A549 (cell line): ENCODE results near the gene TFCP2L1. TPM values are rescaled to one million over a fixed set of nuclear protein-coding genes. Genes with fewer than 3 reads are reported as not detected.

Experiments used
- ATAC-seq, 2 experiments: fragments of 200-7000 bp in 1 of 2; fragments of >200 bp in 1 of 2; cut with Nextera tagmentation in 1 of 2; cut with Tn5 transposase in 1 of 2; 3 replicates each; pipeline versions ENCODE4 v1.8.0 to v1.9.1; 2018 to 2020; ENCODE audit warnings: mild to moderate bottlenecking in 1 of 2, moderate library complexity in 1 of 2
- CTCF ChIA-PET: fragments of 300-600 bp; sonication (Branson Sonifier 250); formaldehyde crosslinking; extraction: SDS; loops from one replicate; lab custom pipeline; 2021; ENCODE audit warnings: antibody characterized with exemption, inconsistent platforms; lab: Yijun Ruan, JAX
- POLR2A ChIA-PET: fragments of 350-600 bp; formaldehyde crosslinking; extraction: SDS; loops from one replicate; lab custom pipeline; 2021; ENCODE audit warnings: antibody characterized with exemption, inconsistent platforms; lab: Yijun Ruan, JAX
- DNase-seq, 2 experiments: peaks; one replicate each; pipeline versions ENCODE4 v3.0.0 to v3.0.0-alpha.2; 2011 to 2016; ENCODE audit warnings: low read depth in 1 of 2, low spot score in 1 of 2
- FAIRE-seq: peaks from 2 replicates; lab custom pipeline; 2011; peaks lifted over from hg19 to GRCh38; lab: Jason Lieb, UNC
- H3K27ac ChIP-seq, 2 experiments: fragments of >200 bp; sonication (Bioruptor Twin); formaldehyde crosslinking; 3 replicates each; pipeline ENCODE4 v1.5.1; 2016 to 2017
- H3K4me1 ChIP-seq: fragments of >200 bp; sonication (Bioruptor Twin); formaldehyde crosslinking; 3 replicates; pipeline ENCODE4 v1.6.1; 2016
- H3K4me2 ChIP-seq: fragments of >200 bp; sonication (Bioruptor Twin); formaldehyde crosslinking; 3 replicates; pipeline ENCODE4 v1.6.1; 2016
- H3K4me3 ChIP-seq: fragments of >200 bp; sonication (Bioruptor Twin); formaldehyde crosslinking; 3 replicates; pipeline ENCODE4 v1.5.1; 2016
- H3K9me3 ChIP-seq: fragments of >200 bp; sonication (Bioruptor Twin); formaldehyde crosslinking; 3 replicates; pipeline ENCODE4 v1.6.1; 2016
- CBX2 ChIP-seq: fragments of 200-600 bp; sonication (generic); IDR thresholded peaks from 2 replicates; pipeline ENCODE4 v1.6.1; 2016; ENCODE audit warnings: low read depth, mild to moderate bottlenecking, borderline replicate concordance
- CEBPB ChIP-seq, 2 experiments: fragments of >200 bp in 1 of 2; sonication (Bioruptor Twin) in 1 of 2; formaldehyde crosslinking in 1 of 2; IDR thresholded peaks; 2 replicates each; pipeline ENCODE4 v1.6.1; 2012 to 2016
- CHD2 ChIP-seq: fragments of 150-350 bp; IDR thresholded peaks from 2 replicates; pipeline ENCODE4 v1.6.1; 2014; ENCODE audit warnings: low read length; ENCODE audit not compliant: partially characterized antibody
- EHF ChIP-seq: fragments of 250-450 bp; sonication (Bioruptor Pico); IDR thresholded peaks from 2 replicates; pipeline ENCODE4 v1.5.0; 2020; ENCODE audit warnings: mild to moderate bottlenecking
- FOSB ChIP-seq: fragments of 250-450 bp; sonication (Bioruptor Pico); IDR thresholded peaks from 2 replicates; pipeline ENCODE4 v1.5.0; 2020; ENCODE audit warnings: mild to moderate bottlenecking, moderate library complexity
- FOXS1 ChIP-seq: fragments of 250-450 bp; sonication (Bioruptor Pico); IDR thresholded peaks from 2 replicates; pipeline ENCODE4 v1.5.0; 2020; ENCODE audit warnings: mild to moderate bottlenecking, moderate library complexity
- GATA3 ChIP-seq: IDR thresholded peaks from 2 replicates; pipeline ENCODE4 v1.6.1; 2012; ENCODE audit warnings: borderline replicate concordance
- HDAC2 ChIP-seq: fragments of 200-600 bp; sonication (generic); IDR thresholded peaks from 2 replicates; pipeline ENCODE4 v1.6.1; 2016
- HOXB13 ChIP-seq: fragments of 250-450 bp; sonication (Bioruptor Pico); IDR thresholded peaks from 2 replicates; pipeline ENCODE4 v1.5.0; 2020; ENCODE audit warnings: low read depth, mild to moderate bottlenecking, moderate library complexity
- HOXB5 ChIP-seq: fragments of 250-450 bp; sonication (Bioruptor Pico); IDR thresholded peaks from 2 replicates; pipeline ENCODE4 v1.5.0; 2020; ENCODE audit warnings: mild to moderate bottlenecking, moderate library complexity
- MAFK ChIP-seq: fragments of 450-650 bp; IDR thresholded peaks from 2 replicates; pipeline ENCODE4 v1.6.1; 2014; ENCODE audit not compliant: partially characterized antibody
- MAZ ChIP-seq: fragments of 150-350 bp; IDR thresholded peaks from 2 replicates; pipeline ENCODE4 v1.6.1; 2014; ENCODE audit warnings: antibody characterized with exemption, low read depth, low read length, borderline replicate concordance
- MYC ChIP-seq: IDR thresholded peaks from 2 replicates; pipeline ENCODE4 v1.6.1; 2012; ENCODE audit warnings: mild to moderate bottlenecking, inconsistent platforms, low read length, improper control_type of control experiment, borderline replicate concordance
- NPAS2 ChIP-seq: fragments of 250-450 bp; sonication (Bioruptor Pico); IDR thresholded peaks from 2 replicates; pipeline ENCODE4 v1.8.0; 2022; ENCODE audit warnings: mild to moderate bottlenecking, moderate library complexity, borderline replicate concordance
- NR3C1 ChIP-seq: fragments of >200 bp; sonication (Bioruptor Twin); formaldehyde crosslinking; IDR thresholded peaks from 3 replicates; pipeline ENCODE4 v1.6.1; 2017
- PHF8 ChIP-seq: fragments of 200-600 bp; sonication (generic); IDR thresholded peaks from 2 replicates; pipeline ENCODE4 v1.6.1; 2016; ENCODE audit warnings: low read depth, mild to moderate bottlenecking, antibody characterized with exemption, moderate library complexity, borderline replicate concordance
- POLR2A ChIP-seq: IDR thresholded peaks from 2 replicates; pipeline ENCODE4 v1.6.1; 2012; ENCODE audit warnings: mild to moderate bottlenecking, low read length
- RAD21 ChIP-seq, 2 experiments: fragments of >200 bp in 1 of 2; sonication (Bioruptor Twin) in 1 of 2; formaldehyde crosslinking in 1 of 2; IDR thresholded peaks in 1 of 2; conservative IDR thresholded peaks in 1 of 2; 2 replicates in 1 of 2; 3 replicates in 1 of 2; pipeline ENCODE4 v1.6.1; 2012 to 2018; ENCODE audit warnings: inconsistent platforms in 1 of 2
- RARB ChIP-seq: fragments of 250-450 bp; sonication (Bioruptor Pico); IDR thresholded peaks from 2 replicates; pipeline ENCODE4 v1.8.0; 2021; ENCODE audit warnings: mild to moderate bottlenecking, moderate library complexity
- RNF2 ChIP-seq: fragments of 200-600 bp; sonication (generic); IDR thresholded peaks from 2 replicates; pipeline ENCODE4 v1.6.1; 2016; ENCODE audit warnings: low read depth, mild to moderate bottlenecking, antibody characterized with exemption, moderate library complexity, borderline replicate concordance
- TFCP2L1 ChIP-seq: fragments of 250-450 bp; sonication (Bioruptor Pico); IDR thresholded peaks from 2 replicates; pipeline ENCODE4 v1.5.0; 2021; ENCODE audit warnings: mild to moderate bottlenecking
- ZNF302 ChIP-seq: fragments of 250-450 bp; sonication (Bioruptor Pico); IDR thresholded peaks from 2 replicates; pipeline ENCODE4 v1.9.0; 2021; ENCODE audit warnings: inconsistent platforms, mild to moderate bottlenecking, moderate library complexity
- WGBS: methylation state at CpG from one replicate; pipeline ENCODE4 v1.1.6; 2017; ENCODE audit errors: missing lambda C conversion rate; 5-methylcytosine and 5-hydroxymethylcytosine counted together
- polyA plus RNA-seq, 4 experiments: library from polyadenylated mRNA; depleted of rRNA in 3 of 4; stranded (reverse); fragments of >200 nt; fragmentation: RNase III in 1 of 4; extraction: RNeasy Plus Mini Kit Qiagen cat#74134 plus additional on column Dnase treatment in 1 of 4; gene quantifications; 2 replicates in 3 of 4; 3 replicates in 1 of 4; pipeline ENCODE4 v1.2.3, GENCODE V29; 2011 to 2017
- TF ChIP-seq, protein P1 (sequence below): fragments of 150-350 bp; IDR thresholded peaks from 2 replicates; pipeline ENCODE4 v1.6.1; 2014; ENCODE audit warnings: low read depth, mild to moderate bottlenecking, low read length
- TF ChIP-seq, protein P2 (sequence below): fragments of >200 bp; sonication (Bioruptor Twin); formaldehyde crosslinking; IDR thresholded peaks from 2 replicates; pipeline ENCODE4 v1.6.1; 2016
- TF ChIP-seq, protein P3 (sequence below): IDR thresholded peaks from 2 replicates; pipeline ENCODE4 v1.6.1; 2012
- TF ChIP-seq, protein P4 (sequence below): fragments of 250-450 bp; sonication (Bioruptor Pico); IDR thresholded peaks from 2 replicates; pipeline ENCODE4 v1.5.0; 2021; ENCODE audit warnings: mild to moderate bottlenecking, moderate library complexity, borderline replicate concordance

The TFCP2L1 gene
- polyA plus RNA-seq, 2 of the 4 experiments (the other 2 are of a cell fraction): 1.3 to 3.1 TPM

DNA sequence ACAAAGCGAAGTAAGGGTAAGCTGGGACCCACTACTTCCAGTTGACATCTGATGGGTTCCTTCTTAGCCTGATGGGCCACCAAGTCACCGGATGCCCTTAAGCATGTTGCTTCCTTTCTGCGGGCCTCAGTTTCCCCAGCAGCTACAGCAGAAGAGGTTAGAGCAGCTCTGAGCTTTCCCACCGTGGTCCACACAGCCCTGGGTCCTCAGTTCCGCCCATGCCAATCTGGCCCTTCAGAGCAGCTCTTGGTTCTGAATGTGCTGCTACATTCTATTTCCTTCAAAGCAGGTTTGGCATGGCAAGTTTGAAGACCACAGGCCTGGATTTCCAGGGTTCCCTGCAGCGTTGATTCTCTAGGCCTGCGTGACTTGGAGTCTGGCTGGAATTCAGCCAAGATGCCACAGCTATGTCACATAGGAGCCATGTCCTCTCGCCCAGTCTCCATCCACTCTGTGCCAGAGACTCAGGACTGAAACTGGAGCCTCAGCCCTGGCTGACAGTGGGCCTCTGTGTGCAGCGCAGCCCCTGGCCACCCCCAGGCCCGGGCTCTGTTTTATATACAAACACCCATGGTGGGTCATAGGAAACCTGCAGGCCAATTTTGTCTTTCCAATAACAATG, 79.6 kb downstream of the TFCP2L1 start:
- DNase-seq: no peak
- no peak for TF ChIP-seq RNF2
- no peak for TF ChIP-seq POLR2A
- TF ChIP-seq FOXS1 (CRISPR knock-in tag): no peak
- no peak for TF ChIP-seq ZNF302 (CRISPR knock-in tag)
- no peak for TF ChIP-seq PHF8
- TF ChIP-seq CBX2: no peak
- TF ChIP-seq, all 56 proteins: peak for 0
- FAIRE-seq: no peak
- H3K4me1 ChIP-seq: peaks cover 1% of the 10 kb centered on the region
- POLR2A ChIA-PET: no interaction called here
- H3K4me3 ChIP-seq: no peak overlapping the region
- CTCF ChIA-PET: no interaction called here
- no peaks in the 10 kb centered on the region for H3K9me3 ChIP-seq
- no peak overlapping the region for H3K4me2 ChIP-seq
- ATAC-seq: no peak
- H3K27ac ChIP-seq: no peak overlapping the region
- 62% methylated on average over 9 of the region's 10 CpGs for WGBS

DNA sequence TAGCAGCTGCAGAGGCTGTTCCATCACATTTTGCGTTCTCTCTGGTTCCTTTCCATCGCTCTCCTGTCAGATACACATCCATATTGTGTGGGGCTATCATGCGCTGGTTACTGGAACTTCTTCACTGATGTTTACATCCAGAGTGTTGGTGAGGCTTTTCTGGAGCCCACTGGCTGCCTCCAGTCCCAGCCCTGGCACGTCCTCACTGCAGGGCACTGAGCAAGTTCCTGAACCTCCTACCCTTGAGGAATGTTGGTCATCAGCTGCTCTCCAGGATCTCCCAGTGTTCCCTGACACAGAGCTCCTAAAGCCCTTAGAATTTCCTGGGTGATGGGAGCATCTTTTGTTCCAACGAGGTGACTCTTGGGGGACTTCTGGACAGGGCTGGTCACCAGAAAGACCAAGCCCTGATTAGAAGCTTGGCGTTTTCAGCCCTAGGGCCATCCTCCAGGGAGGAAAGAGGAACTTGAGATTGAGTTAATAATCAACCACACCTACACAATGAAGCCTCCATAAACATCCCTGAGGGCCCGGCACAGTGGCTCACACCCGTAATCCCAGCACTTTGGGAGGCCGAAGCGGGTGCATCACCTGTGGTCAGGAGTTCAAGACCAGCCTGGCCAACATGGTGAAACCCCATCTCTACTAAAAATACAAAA, 81.3 kb downstream of the TFCP2L1 start:
- 47% methylated on average over 10 of the region's 10 CpGs for WGBS
- ATAC-seq (no peak), DNase-seq (no peak), FAIRE-seq (no peak)
- Histone ChIP-seq H3K9me3 (no peaks in the 10 kb centered on the region), H3K4me2 (no peak overlapping the region), H3K27ac (no peak overlapping the region), H3K4me1 (no peaks in the 10 kb centered on the region), H3K4me3 (no peak overlapping the region)
- ChIA-PET POLR2A (no interaction called here), CTCF (no interaction called here)
- TF ChIP-seq EHF (CRISPR knock-in tag) (no peak), HOXB5 (CRISPR knock-in tag) (no peak), HDAC2 (no peak), FOSB (no peak), GATA3 (no peak)
- TF ChIP-seq, protein P1, sequence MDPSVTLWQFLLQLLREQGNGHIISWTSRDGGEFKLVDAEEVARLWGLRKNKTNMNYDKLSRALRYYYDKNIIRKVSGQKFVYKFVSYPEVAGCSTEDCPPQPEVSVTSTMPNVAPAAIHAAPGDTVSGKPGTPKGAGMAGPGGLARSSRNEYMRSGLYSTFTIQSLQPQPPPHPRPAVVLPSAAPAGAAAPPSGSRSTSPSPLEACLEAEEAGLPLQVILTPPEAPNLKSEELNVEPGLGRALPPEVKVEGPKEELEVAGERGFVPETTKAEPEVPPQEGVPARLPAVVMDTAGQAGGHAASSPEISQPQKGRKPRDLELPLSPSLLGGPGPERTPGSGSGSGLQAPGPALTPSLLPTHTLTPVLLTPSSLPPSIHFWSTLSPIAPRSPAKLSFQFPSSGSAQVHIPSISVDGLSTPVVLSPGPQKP: no peak

DNA sequence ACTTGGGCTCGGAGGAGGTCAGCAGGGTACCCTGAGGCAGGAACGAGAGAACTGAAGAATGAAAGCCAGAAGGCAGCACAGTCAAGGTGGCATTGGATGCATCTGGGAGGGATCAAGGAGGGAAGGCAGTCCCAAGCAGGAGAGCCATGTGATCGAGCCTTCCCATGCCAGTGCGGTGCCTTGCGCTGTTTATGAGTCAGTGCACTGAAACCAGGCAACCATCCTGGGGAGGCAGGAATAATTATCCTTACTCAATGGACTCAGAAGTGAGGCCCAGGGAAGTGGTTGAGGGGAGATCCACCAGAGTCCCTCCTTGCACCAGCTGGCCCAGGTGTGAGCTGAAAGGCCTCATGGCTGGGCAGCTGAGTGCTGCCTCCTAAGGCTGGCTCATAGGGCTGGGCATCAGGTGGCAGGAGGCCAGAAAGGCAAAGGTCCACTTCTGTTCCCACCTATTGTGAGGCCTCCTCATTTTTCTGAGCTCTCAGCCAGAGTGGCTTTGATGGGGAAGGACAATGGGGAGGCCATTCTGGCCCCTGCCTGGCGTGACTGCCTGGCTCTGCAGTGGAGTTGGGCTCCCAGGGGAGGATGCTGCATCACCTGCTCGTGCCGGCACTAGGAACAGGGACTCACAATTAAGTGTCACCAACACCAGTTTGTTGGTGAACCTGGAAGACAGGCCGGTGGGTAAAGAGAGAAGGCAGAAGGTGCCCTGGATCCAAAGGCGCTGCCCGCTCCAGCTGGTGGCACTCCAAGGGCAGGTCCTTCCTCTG, 82.3 kb downstream of the TFCP2L1 start:
- ATAC-seq: peak; percentile 23 to 39; a peak in 2 of 6 replicates
- no peak overlapping the region for H3K4me3 ChIP-seq
- H3K9me3 ChIP-seq: no peaks in the 10 kb centered on the region
- H3K4me1 ChIP-seq: peaks cover 3% of the 10 kb centered on the region; the same call in 2 of the 3 replicates
- no peak overlapping the region for H3K4me2 ChIP-seq
- no peak overlapping the region for H3K27ac ChIP-seq
- CTCF ChIA-PET: no interaction called here
- DNase-seq: no peak
- no peak for FAIRE-seq
- POLR2A ChIA-PET: no interaction called here
- TF ChIP-seq, protein P2, sequence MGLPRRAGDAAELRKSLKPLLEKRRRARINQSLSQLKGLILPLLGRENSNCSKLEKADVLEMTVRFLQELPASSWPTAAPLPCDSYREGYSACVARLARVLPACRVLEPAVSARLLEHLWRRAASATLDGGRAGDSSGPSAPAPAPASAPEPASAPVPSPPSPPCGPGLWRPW: no peak
- TF ChIP-seq CEBPB (IDR thresholded peaks at IDR 0.05): no peak
- TF ChIP-seq CHD2: no peak
- TF ChIP-seq MAFK: no peak
- TF ChIP-seq, protein P3, sequence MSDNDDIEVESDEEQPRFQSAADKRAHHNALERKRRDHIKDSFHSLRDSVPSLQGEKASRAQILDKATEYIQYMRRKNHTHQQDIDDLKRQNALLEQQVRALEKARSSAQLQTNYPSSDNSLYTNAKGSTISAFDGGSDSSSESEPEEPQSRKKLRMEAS: no peak
- TF ChIP-seq NPAS2 (CRISPR knock-in tag): no peak
- no peak for TF ChIP-seq RAD21 (conservative IDR thresholded peaks at IDR 0.05 in 1 of 2, IDR thresholded peaks at IDR 0.05 in 1 of 2)
- TF ChIP-seq, protein P4, sequence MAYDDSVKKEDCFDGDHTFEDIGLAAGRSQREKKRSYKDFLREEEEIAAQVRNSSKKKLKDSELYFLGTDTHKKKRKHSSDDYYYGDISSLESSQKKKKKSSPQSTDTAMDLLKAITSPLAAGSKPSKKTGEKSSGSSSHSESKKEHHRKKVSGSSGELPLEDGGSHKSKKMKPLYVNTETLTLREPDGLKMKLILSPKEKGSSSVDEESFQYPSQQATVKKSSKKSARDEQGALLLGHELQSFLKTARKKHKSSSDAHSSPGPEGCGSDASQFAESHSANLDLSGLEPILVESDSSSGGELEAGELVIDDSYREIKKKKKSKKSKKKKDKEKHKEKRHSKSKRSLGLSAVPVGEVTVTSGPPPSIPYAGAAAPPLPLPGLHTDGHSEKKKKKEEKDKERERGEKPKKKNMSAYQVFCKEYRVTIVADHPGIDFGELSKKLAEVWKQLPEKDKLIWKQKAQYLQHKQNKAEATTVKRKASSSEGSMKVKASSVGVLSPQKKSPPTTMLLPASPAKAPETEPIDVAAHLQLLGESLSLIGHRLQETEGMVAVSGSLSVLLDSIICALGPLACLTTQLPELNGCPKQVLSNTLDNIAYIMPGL (CRISPR knock-in tag): no peak
- TF ChIP-seq NR3C1: no peak
- no peak for TF ChIP-seq TFCP2L1 (CRISPR knock-in tag)
- TF ChIP-seq MAZ: no peak
- TF ChIP-seq HOXB13 (CRISPR knock-in tag): no peak
- no peak for TF ChIP-seq MYC
- no peak for TF ChIP-seq RARB
- no peak for TF ChIP-seq CBX2
- WGBS: 80% methylated on average over 11 of the region's 11 CpGs
